Thyroid gland (tissue), 4 donors: ENCODE results near the gene NYAP1. TPM values are rescaled to one million over a fixed set of nuclear protein-coding genes. Genes with fewer than 3 reads are reported as not detected.
A peak's percentile ranks its signal among the peaks of the same experiment; 100 is the strongest.
"Not testable (repeated sequence)": the region's sequence is repeated elsewhere in the genome, so short reads cannot be mapped to it uniquely, and the experiment has no call there.

Experiments
- DNase-seq, 2 donors: peaks; one replicate each; pipeline ENCODE4 v3.0.0-alpha.2; 2019
- H3K27ac ChIP-seq, 3 donors: fragments of 200-600 bp; sonication (generic); 1 replicate in 2 of 3; 2 replicates in 1 of 3; pipeline ENCODE4 v1.5.1; 2016 to 2019; ENCODE audit warnings: mild to moderate bottlenecking in 1 of 3, moderate library complexity in 1 of 3
- H3K27me3 ChIP-seq: fragments of 200-600 bp; sonication (generic); one replicate; pipeline ENCODE4 v1.5.1; 2019
- H3K36me3 ChIP-seq, 2 donors: fragments of 200-600 bp; sonication (generic); one replicate each; pipeline ENCODE4 v1.5.1; 2016 to 2019
- H3K4me1 ChIP-seq, 2 donors: fragments of 200-600 bp; sonication (generic); one replicate each; pipeline ENCODE4 v1.5.1; 2017 to 2019
- H3K4me3 ChIP-seq, 3 donors: fragments of 200-600 bp; sonication (generic); replicated peaks in 1 of 3; 1 replicate in 2 of 3; 2 replicates in 1 of 3; pipeline ENCODE4 v1.5.1; 2016; ENCODE audit warnings: mild to moderate bottlenecking in 1 of 3
- H3K9me3 ChIP-seq: fragments of 200-600 bp; sonication (generic); one replicate; pipeline ENCODE4 v1.5.1; 2017
- POLR2A ChIP-seq, 2 donors: fragments of 450-650 bp; IDR thresholded peaks; one replicate each; pipeline ENCODE4 v1.6.1; 2017; ENCODE audit warnings: antibody characterized with exemption in 2 of 2, mild to moderate bottlenecking in 2 of 2, moderate library complexity in 1 of 2
- WGBS, 2 donors: methylation state at CpG; one replicate each; pipeline ENCODE4 v1.1.5; 2017; 5-methylcytosine and 5-hydroxymethylcytosine counted together
- intact Hi-C: fragments of 100-400 bp; cut with DNase I; formaldehyde crosslinking; loops from one replicate; pipeline ENCODE4 v1.15.1; 2023
- total RNA-seq, 4 donors: library from RNA; depleted of rRNA; stranded (reverse); fragments of >200 nt; gene quantifications; one replicate each; pipeline ENCODE4 v1.2.3, GENCODE V29; 2016
- TF ChIP-seq, protein P1 (sequence below), 6 experiments: fragments of 200-600 bp in 3 of 6; fragments of 450-650 bp in 3 of 6; sonication (generic) in 3 of 6; IDR thresholded peaks; one replicate each; pipeline ENCODE4 v1.5.1; 2016 to 2019; ENCODE audit warnings: antibody characterized with exemption in 6 of 6, mild to moderate bottlenecking in 2 of 6, inconsistent platforms in 1 of 6, moderate library complexity in 1 of 6

NYAP1 gene
- total RNA-seq, 4 donors from 2014 or later = 0.40 to 1.3 (median 1.0) TPM; not detected in 1

GRCh38 chr7:100438172-100438571 is 45.6 kb upstream of the NYAP1 start:
- DNase-seq = no peak
- Histone ChIP-seq H3K27ac (no peak overlapping the region), H3K9me3 (no peaks in the 10 kb centered on the region), H3K4me3 (no peak overlapping the region), H3K27me3 (no peaks in the 10 kb centered on the region), H3K36me3 (peaks cover 17% of the 10 kb centered on the region in 2 donors), H3K4me1 (peaks cover 8 to 29% of the 10 kb centered on the region in 2 donors)
- TF ChIP-seq, protein P1, sequence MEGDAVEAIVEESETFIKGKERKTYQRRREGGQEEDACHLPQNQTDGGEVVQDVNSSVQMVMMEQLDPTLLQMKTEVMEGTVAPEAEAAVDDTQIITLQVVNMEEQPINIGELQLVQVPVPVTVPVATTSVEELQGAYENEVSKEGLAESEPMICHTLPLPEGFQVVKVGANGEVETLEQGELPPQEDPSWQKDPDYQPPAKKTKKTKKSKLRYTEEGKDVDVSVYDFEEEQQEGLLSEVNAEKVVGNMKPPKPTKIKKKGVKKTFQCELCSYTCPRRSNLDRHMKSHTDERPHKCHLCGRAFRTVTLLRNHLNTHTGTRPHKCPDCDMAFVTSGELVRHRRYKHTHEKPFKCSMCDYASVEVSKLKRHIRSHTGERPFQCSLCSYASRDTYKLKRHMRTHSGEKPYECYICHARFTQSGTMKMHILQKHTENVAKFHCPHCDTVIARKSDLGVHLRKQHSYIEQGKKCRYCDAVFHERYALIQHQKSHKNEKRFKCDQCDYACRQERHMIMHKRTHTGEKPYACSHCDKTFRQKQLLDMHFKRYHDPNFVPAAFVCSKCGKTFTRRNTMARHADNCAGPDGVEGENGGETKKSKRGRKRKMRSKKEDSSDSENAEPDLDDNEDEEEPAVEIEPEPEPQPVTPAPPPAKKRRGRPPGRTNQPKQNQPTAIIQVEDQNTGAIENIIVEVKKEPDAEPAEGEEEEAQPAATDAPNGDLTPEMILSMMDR (IDR thresholded peaks at IDR 0.05) = no peak
- intact Hi-C loops = no loop called here
- 59 to 70% methylated on average over 2 of the region's 2 CpGs for WGBS, 2 donors

GRCh38 chr7:100438731-100439130 is 45.0 kb upstream of the NYAP1 start:
- WGBS, 2 donors = 90 to 94% methylated on average over 8 of the region's 8 CpGs
- H3K27ac ChIP-seq, H3K9me3 ChIP-seq, H3K4me3 ChIP-seq, DNase-seq, intact Hi-C loops, H3K27me3 ChIP-seq: not testable (repeated sequence)
- Histone ChIP-seq H3K4me1 (peaks cover 8 to 23% of the 10 kb centered on the region in 2 donors), H3K36me3 (peaks cover 11% of the 10 kb centered on the region in 2 donors)

DNA sequence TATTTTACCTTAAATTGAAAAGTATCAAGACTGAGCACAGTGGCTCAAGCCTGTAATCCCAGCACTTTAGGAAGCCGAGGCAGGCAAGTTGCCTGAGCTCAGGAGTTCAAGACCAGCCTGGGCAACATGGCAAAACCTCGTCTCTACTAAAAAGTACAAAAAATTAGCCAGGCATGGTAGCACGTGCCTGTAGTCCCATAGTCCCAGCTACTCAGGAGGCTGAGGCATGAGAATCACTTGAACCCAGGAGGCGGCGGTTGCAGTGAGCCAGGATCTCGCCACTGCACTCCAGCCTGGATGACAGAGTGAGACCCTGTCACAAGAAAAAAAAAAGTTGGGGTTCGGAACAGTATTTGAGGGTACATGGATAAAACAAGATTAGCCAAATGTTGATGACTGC is 44.5 kb upstream of the NYAP1 start:
- H3K27ac ChIP-seq, H3K36me3 ChIP-seq, DNase-seq, H3K27me3 ChIP-seq, H3K4me3 ChIP-seq, intact Hi-C loops, H3K9me3 ChIP-seq: not testable (repeated sequence)
- WGBS, 2 donors = 91 to 92% methylated on average over 7 of the region's 7 CpGs
- peaks cover 8 to 18% of the 10 kb centered on the region in 2 donors for H3K4me1 ChIP-seq

GRCh38 chr7:100441641-100442535 is 41.8 kb upstream of the NYAP1 start:
- H3K4me3 ChIP-seq = no peak overlapping the region
- no peaks in the 10 kb centered on the region for H3K36me3 ChIP-seq
- H3K9me3 ChIP-seq = no peaks in the 10 kb centered on the region
- intact Hi-C loops = no loop called here
- WGBS, 2 donors = 87 to 99% methylated on average over 11 of the region's 11 CpGs
- TF ChIP-seq, protein P1 (IDR thresholded peaks at IDR 0.05) = no peak
- TF ChIP-seq POLR2A (IDR thresholded peaks at IDR 0.05) = no peak
- no peaks in the 10 kb centered on the region for H3K27me3 ChIP-seq
- H3K27ac ChIP-seq = no peak overlapping the region
- DNase-seq = no peak
- peaks cover 0 to 19% of the 10 kb centered on the region in 2 donors for H3K4me1 ChIP-seq

DNA sequence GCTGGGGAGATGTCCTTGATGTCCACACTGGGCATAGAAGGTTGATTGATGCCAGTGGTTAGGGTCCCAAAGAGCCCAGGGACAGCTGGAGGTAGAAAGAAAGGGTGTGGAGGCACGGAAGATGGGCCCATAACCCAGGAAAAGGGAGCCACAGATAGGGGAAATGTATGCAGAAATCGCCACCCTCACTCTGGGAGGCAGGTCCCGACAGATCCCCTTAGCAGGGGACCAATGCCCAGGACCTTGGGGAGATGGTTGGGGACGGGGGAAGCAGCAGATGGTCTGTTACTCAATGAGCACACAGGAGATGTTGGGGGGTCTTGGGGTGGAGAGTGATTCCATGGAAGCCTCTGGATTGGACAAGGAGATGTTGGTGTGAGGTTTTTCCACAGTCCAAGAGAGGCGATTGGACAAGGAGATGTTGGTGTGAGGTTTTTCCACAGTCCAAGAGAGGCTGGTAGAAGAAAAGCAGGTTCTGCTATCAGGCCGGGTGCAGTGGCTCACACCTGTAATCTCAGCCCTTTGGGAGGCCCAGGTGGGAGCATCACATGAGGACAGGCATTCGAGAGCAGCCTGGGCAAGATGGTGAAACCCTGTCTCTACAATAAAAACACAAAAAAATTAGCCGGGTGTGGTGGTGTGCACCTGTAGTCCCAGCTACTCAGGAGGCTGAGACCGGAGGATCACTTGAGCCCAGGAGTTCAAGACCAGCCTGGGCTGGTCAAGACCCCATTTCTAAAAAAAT is 40.5 kb upstream of the NYAP1 start:
- peaks cover 0 to 15% of the 10 kb centered on the region in 2 donors for H3K4me1 ChIP-seq
- no peaks in the 10 kb centered on the region for H3K9me3 ChIP-seq
- no peak for TF ChIP-seq POLR2A (IDR thresholded peaks at IDR 0.05)
- TF ChIP-seq, protein P1 (IDR thresholded peaks at IDR 0.05) = no peak
- H3K27me3 ChIP-seq = no peaks in the 10 kb centered on the region
- H3K4me3 ChIP-seq = no peak overlapping the region
- H3K36me3 ChIP-seq = no peaks in the 10 kb centered on the region
- intact Hi-C loops = no loop called here
- H3K27ac ChIP-seq = peak overlapping the region in 2 of 3 donors; percentile 47 to 80
- no peak for DNase-seq
- 90 to 91% methylated on average over 9 of the region's 9 CpGs for WGBS, 2 donors
